Measurements from ENCODE around the gene SLTM.

- no peak for TF ChIP-seq POLR2A (IDR thresholded peaks at IDR 0.05; ENCODE audit: low read depth, low read length)
- TF ChIP-seq TAF1 (IDR thresholded peaks at IDR 0.05; ENCODE audit: low read depth, low read length) = no peak
These were observed 33.2 kb upstream of the SLTM start for GRCh38 chr15:58966698-58967097.

Measured in GM12891 (cell line).